Keratinocyte (primary cell): Measurements from ENCODE around the gene MARCHF3.

ENCODE experiments used
- EZH2 ChIP-seq: IDR thresholded peaks from one replicate; pipeline ENCODE4 v1.6.1; 2012; ENCODE audit warnings: inconsistent platforms, mild to moderate bottlenecking, low read length, moderate library complexity
- TF ChIP-seq, protein P1 (sequence below), 3 experiments: IDR thresholded peaks in 1 of 3; conservative IDR thresholded peaks in 1 of 3; optimal IDR thresholded peaks in 1 of 3; 2 replicates in 2 of 3; 3 replicates in 1 of 3; pipeline versions ENCODE3 to v1.5.1; 2011; ENCODE audit warnings: low read length in 3 of 3, mild to moderate bottlenecking in 3 of 3, moderate library complexity in 2 of 3, control low read depth in 1 of 3, inconsistent platforms in 1 of 3; ENCODE audit not compliant: insufficient read depth in 2 of 3; ENCODE audit errors: extremely low read depth in 1 of 3

DNA sequence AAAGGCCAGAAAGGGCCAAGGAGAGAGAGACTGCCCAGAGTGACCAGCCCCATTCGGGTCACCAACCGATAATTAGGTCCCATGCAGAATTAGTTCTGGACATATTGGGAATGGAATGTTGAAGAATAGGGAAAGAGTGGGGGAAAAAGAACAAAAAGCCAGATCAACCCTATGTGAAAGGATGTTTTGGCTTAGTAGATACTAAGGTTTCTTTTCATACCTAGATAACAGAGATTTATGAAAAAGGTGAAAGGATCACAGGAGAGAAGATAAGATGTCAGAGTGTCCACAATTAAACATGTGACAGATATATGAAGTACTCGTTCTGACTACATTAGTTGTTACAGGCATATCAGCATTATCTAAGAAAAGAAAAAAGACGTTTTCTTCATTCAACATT is 52.1 kb downstream of the MARCHF3 start:
- TF ChIP-seq, protein P1, sequence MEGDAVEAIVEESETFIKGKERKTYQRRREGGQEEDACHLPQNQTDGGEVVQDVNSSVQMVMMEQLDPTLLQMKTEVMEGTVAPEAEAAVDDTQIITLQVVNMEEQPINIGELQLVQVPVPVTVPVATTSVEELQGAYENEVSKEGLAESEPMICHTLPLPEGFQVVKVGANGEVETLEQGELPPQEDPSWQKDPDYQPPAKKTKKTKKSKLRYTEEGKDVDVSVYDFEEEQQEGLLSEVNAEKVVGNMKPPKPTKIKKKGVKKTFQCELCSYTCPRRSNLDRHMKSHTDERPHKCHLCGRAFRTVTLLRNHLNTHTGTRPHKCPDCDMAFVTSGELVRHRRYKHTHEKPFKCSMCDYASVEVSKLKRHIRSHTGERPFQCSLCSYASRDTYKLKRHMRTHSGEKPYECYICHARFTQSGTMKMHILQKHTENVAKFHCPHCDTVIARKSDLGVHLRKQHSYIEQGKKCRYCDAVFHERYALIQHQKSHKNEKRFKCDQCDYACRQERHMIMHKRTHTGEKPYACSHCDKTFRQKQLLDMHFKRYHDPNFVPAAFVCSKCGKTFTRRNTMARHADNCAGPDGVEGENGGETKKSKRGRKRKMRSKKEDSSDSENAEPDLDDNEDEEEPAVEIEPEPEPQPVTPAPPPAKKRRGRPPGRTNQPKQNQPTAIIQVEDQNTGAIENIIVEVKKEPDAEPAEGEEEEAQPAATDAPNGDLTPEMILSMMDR (optimal IDR thresholded peaks at IDR 0.05 in 1 of 3, IDR thresholded peaks at IDR 0.05 in 1 of 3, conservative IDR thresholded peaks at IDR 0.05 in 1 of 3; ENCODE audit: extremely low read depth in 1 of 3, insufficient read depth in 2 of 3, low read length in 3 of 3), result no peak
- TF ChIP-seq EZH2, result no peak
